ENCODE results near the gene VAMP5.

GRCh38 chr2:85536479-85536878, 47.8 kb upstream of the VAMP5 start:
- TF ChIP-seq CTCF (IDR thresholded peaks at IDR 0.05): no peak
- TF ChIP-seq POLR2A (IDR thresholded peaks at IDR 0.05): no peak
